A673 (cell line): ENCODE measurements around the gene HSD11B2. TPM values are rescaled to one million over a fixed set of nuclear protein-coding genes. Genes with fewer than 3 reads are reported as not detected.

ENCODE experiments used
- BruUV-seq: library from RNA; stranded (reverse); fragments of 400-500 nt; replicated peaks from 2 replicates; lab custom pipeline; 2021; lab: Mats Ljungman, UMichigan
- CTCF ChIA-PET: fragments of 300-600 bp; sonication (Branson Sonifier 250); formaldehyde crosslinking; loops from one replicate; lab custom pipeline; 2022; ENCODE audit warnings: antibody characterized with exemption; lab: Charles Lee
- POLR2A ChIA-PET: fragments of 300-600 bp; sonication (Branson Sonifier 250); formaldehyde crosslinking; loops from one replicate; lab custom pipeline; 2022; ENCODE audit warnings: antibody characterized with exemption; ENCODE audit not compliant: low non-redundant PET; lab: Charles Lee
- DNase-seq: peaks from one replicate; pipeline ENCODE4 v3.0.0-alpha.2; 2015; ENCODE audit warnings: low spot score
- H3K27ac ChIP-seq: fragments of 200-600 bp; sonication (generic); 2 replicates; pipeline ENCODE4 v1.5.1; 2016; ENCODE audit warnings: mixed run types, low read depth, mild to moderate bottlenecking, mixed read lengths, antibody characterized with exemption, low read length; ENCODE audit not compliant: poor library complexity, severe bottlenecking
- H3K27me3 ChIP-seq: fragments of 200-600 bp; sonication (generic); replicated peaks from 2 replicates; pipeline ENCODE4 v1.6.1; 2017; ENCODE audit warnings: mixed run types, low read depth, mild to moderate bottlenecking, mixed read lengths, antibody characterized with exemption, low read length; ENCODE audit not compliant: insufficient read depth, poor library complexity
- H3K36me3 ChIP-seq: fragments of 200-600 bp; sonication (generic); 2 replicates; pipeline ENCODE4 v1.6.1; 2016; ENCODE audit warnings: mixed run types, mild to moderate bottlenecking, mixed read lengths, antibody characterized with exemption, low read length; ENCODE audit not compliant: insufficient read depth, poor library complexity, severe bottlenecking
- H3K4me1 ChIP-seq: fragments of 200-600 bp; sonication (generic); 2 replicates; pipeline ENCODE4 v1.6.1; 2017; ENCODE audit warnings: mixed run types, mild to moderate bottlenecking, mixed read lengths, antibody characterized with exemption, low read length; ENCODE audit not compliant: insufficient read depth, poor library complexity, severe bottlenecking
- H3K4me3 ChIP-seq: fragments of 200-600 bp; sonication (generic); 2 replicates; pipeline ENCODE4 v1.5.1; 2016; ENCODE audit warnings: low read depth, mixed run types, mild to moderate bottlenecking, mixed read lengths, low read length; ENCODE audit not compliant: poor library complexity, severe bottlenecking
- H3K9me3 ChIP-seq: fragments of 200-600 bp; sonication (generic); 2 replicates; pipeline ENCODE4 v1.6.1; 2016; ENCODE audit warnings: mixed run types, low read depth, mild to moderate bottlenecking, mixed read lengths, antibody characterized with exemption, low read length; ENCODE audit not compliant: poor library complexity, severe bottlenecking
- EZH2 ChIP-seq: fragments of 200-600 bp; sonication (generic); IDR thresholded peaks from 2 replicates; pipeline ENCODE4 v1.6.1; 2017; ENCODE audit warnings: borderline replicate concordance, low read depth, mild to moderate bottlenecking, mixed read lengths, antibody characterized with exemption, low read length; ENCODE audit not compliant: poor library complexity, severe bottlenecking
- intact Hi-C: fragments of 100-400 bp; cut with micrococcal nuclease; formaldehyde crosslinking; loops from one replicate; pipeline ENCODE4 v1.10.0; 2022; ENCODE audit not compliant: unreplicated experiment
- total RNA-seq: library from RNA; stranded (reverse); gene quantifications from 2 replicates; pipeline ENCODE4 v1.2.3, GENCODE V29; 2021
- TF ChIP-seq, protein P1 (sequence below): fragments of 300-800, 200-600 bp; sonication (generic); conservative IDR thresholded peaks from 2 replicates; pipeline ENCODE4 v1.5.1; 2017; ENCODE audit warnings: low read depth, mild to moderate bottlenecking, antibody characterized with exemption, low read length, moderate library complexity, mixed read lengths

HSD11B2 gene
- total RNA-seq, 1 experiment from 2014 or later, result 2.3 TPM

DNA sequence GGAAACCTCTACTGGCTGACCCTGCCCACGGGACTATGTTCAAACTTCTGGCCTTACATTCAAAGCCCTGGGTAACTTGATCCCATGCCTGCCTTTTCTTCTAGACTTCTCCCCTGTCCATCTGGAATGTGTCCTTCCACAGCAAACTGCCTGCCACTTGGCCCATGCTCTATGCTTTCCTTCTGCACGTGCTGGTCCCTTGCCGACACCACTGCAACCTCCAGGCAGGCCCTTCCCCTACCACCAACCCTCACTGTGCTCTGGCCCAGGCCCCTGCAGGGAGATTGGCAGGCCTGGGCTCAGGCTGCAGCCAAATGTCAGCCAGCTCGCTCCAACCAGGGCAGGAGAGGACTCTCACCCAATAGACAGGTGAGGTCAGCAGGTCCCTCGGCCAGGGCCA, 11.0 kb downstream of the HSD11B2 start:
- TF ChIP-seq EZH2, result no peak
- TF ChIP-seq, protein P1, sequence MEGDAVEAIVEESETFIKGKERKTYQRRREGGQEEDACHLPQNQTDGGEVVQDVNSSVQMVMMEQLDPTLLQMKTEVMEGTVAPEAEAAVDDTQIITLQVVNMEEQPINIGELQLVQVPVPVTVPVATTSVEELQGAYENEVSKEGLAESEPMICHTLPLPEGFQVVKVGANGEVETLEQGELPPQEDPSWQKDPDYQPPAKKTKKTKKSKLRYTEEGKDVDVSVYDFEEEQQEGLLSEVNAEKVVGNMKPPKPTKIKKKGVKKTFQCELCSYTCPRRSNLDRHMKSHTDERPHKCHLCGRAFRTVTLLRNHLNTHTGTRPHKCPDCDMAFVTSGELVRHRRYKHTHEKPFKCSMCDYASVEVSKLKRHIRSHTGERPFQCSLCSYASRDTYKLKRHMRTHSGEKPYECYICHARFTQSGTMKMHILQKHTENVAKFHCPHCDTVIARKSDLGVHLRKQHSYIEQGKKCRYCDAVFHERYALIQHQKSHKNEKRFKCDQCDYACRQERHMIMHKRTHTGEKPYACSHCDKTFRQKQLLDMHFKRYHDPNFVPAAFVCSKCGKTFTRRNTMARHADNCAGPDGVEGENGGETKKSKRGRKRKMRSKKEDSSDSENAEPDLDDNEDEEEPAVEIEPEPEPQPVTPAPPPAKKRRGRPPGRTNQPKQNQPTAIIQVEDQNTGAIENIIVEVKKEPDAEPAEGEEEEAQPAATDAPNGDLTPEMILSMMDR, result no peak
- H3K36me3 ChIP-seq, result no peaks in the 10 kb centered on the region
- POLR2A ChIA-PET, result no interaction called here
- intact Hi-C loops, result no loop called here
- no peaks in the 10 kb centered on the region for H3K9me3 ChIP-seq
- H3K4me1 ChIP-seq, result no peaks in the 10 kb centered on the region
- H3K27me3 ChIP-seq, result no peaks in the 10 kb centered on the region
- H3K4me3 ChIP-seq, result no peak overlapping the region
- BruUV-seq, result no TSS peak
- DNase-seq, result no peak
- no peak overlapping the region for H3K27ac ChIP-seq
- CTCF ChIA-PET, result interaction anchor here (1.4 kb wide), 1 partner anchor 14 kb away, joined by 3 read pairs; no protein-coding TSS in a partner anchor

DNA sequence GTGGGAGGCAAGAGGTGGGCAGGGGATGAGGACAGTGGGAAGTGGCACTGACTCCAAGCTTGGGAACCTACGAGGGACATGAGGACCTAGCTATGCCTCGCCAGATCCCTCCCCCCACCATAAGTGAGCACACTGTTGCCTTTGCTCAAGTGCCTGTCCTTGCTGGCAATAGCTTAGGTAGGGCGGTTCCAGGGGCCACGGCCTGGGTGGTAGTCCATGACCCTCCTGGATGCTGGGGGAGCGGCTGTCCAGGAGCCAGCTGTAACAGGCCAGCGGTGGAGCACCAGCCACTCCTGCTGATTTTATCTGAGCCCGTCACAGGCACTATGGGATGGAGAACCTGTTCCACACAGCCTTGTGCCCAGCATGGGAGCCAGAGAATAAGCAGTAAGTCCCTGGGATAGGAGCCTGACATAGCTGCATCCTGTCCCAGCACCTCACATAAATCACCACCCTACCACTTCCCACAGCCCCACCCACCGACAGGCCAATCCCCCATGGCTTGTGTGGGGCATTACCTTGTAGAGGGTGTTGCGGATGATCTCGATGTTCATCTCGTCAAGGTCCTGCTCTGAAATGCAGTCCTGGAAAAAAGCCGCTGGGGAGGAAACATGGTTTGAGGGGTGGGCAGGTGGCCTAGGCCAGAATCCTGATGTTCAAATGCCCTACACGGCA, 11.8 kb downstream of the HSD11B2 start:
- Histone ChIP-seq H3K27ac (no peak overlapping the region), H3K4me1 (no peaks in the 10 kb centered on the region), H3K4me3 (no peak overlapping the region), H3K36me3 (no peaks in the 10 kb centered on the region), H3K27me3 (no peaks in the 10 kb centered on the region), H3K9me3 (no peaks in the 10 kb centered on the region)
- intact Hi-C loops, result no loop called here
- no peak for DNase-seq
- TF ChIP-seq, protein P1, result no peak
- no peak for TF ChIP-seq EZH2
- CTCF ChIA-PET, result interaction anchor here (1.4 kb wide), 1 partner anchor 14 kb away, joined by 3 read pairs; no protein-coding TSS in a partner anchor
- BruUV-seq, result no TSS peak
- POLR2A ChIA-PET, result no interaction called here

DNA sequence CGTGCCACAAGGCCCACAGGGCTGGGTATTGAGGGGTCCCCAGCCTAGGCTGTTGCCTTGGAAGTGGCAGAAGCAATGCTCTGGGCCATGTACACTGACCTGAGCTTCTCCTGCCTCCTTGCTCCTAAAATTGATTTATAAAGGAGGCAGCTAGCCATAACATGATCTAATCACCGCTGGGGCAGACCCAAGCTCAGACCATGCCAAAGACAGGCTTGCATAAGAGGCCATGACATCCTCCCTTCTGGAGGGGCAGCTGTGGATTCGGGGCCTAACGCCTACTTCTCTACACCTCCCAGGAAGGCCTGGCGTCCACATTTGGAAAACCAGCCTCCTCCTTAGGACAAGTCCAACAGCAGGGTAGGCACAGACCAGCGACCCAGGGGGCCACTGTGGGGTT, 12.3 kb downstream of the HSD11B2 start:
- H3K4me1 ChIP-seq, result no peaks in the 10 kb centered on the region
- no TSS peak for BruUV-seq
- no peak overlapping the region for H3K27ac ChIP-seq
- intact Hi-C loops, result no loop called here
- ChIA-PET CTCF (no interaction called here), POLR2A (no interaction called here)
- no peak for DNase-seq
- no peaks in the 10 kb centered on the region for H3K27me3 ChIP-seq
- TF ChIP-seq, protein P1, result no peak
- no peak for TF ChIP-seq EZH2
- H3K4me3 ChIP-seq, result no peak overlapping the region
- H3K36me3 ChIP-seq, result no peaks in the 10 kb centered on the region
- no peaks in the 10 kb centered on the region for H3K9me3 ChIP-seq
